OCI-LY7 (cell line): ENCODE measurements around the gene IFT25.

Source experiments
- EZH2phosphoT487 ChIP-seq: fragments of 200-600 bp; sonication (generic); IDR thresholded peaks from 2 replicates; pipeline ENCODE4 v1.6.1; 2018; ENCODE audit warnings: low read depth, borderline replicate concordance, mild to moderate bottlenecking, mixed run types, antibody characterized with exemption, low read length, moderate library complexity, mixed read lengths
- TF ChIP-seq, protein P1 (sequence below): fragments of 200-600 bp; sonication (generic); conservative IDR thresholded peaks from 2 replicates; pipeline ENCODE4 v1.5.1; 2014; ENCODE audit warnings: mild to moderate bottlenecking, antibody characterized with exemption, low read length, moderate library complexity, mixed read lengths

DNA sequence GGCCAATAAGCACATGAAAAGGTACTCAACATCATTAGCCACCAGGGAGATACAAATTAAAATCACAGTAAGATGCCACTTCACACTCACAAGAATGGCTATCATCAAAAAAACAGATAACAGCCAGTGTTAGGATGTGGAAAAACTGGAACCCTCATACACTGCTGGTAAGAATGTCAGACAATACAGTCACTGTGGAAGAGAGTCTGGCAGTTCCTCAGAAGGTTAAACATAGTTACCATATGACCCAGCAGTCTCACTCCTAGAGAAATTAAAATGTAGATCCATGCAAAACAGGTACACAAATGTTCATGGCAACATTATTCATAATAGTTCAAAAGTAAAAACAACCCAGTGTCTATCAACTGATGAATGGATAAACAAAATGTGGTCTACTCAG is 39.2 kb upstream of the IFT25 start:
- TF ChIP-seq, protein P1, sequence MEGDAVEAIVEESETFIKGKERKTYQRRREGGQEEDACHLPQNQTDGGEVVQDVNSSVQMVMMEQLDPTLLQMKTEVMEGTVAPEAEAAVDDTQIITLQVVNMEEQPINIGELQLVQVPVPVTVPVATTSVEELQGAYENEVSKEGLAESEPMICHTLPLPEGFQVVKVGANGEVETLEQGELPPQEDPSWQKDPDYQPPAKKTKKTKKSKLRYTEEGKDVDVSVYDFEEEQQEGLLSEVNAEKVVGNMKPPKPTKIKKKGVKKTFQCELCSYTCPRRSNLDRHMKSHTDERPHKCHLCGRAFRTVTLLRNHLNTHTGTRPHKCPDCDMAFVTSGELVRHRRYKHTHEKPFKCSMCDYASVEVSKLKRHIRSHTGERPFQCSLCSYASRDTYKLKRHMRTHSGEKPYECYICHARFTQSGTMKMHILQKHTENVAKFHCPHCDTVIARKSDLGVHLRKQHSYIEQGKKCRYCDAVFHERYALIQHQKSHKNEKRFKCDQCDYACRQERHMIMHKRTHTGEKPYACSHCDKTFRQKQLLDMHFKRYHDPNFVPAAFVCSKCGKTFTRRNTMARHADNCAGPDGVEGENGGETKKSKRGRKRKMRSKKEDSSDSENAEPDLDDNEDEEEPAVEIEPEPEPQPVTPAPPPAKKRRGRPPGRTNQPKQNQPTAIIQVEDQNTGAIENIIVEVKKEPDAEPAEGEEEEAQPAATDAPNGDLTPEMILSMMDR = no peak
- no peak for TF ChIP-seq EZH2phosphoT487
